IPS DF 6.9 (cell line): Measurements from ENCODE around the gene WRAP73.
A peak's percentile ranks its signal among the peaks of the same experiment; 100 is the strongest.

Source experiments
- DNase-seq: peaks from one replicate; pipeline ENCODE4 v3.0.0-alpha.2; 2013; ENCODE audit warnings: low read depth, low spot score
- H3K27ac ChIP-seq: one replicate; pipeline ENCODE4 v1.5.1; 2013; ENCODE audit warnings: low read length, control low read depth
- H3K27me3 ChIP-seq: 2 replicates; pipeline ENCODE4 v1.6.1; 2013; ENCODE audit warnings: mild to moderate bottlenecking, low read length; ENCODE audit not compliant: control insufficient read depth, insufficient read depth
- H3K36me3 ChIP-seq: 2 replicates; pipeline ENCODE4 v1.6.1; 2013; ENCODE audit warnings: low read length; ENCODE audit not compliant: control insufficient read depth, insufficient read depth
- H3K4me1 ChIP-seq: 2 replicates; pipeline ENCODE4 v1.6.1; 2013; ENCODE audit warnings: low read length; ENCODE audit not compliant: control insufficient read depth, insufficient read depth
- H3K4me3 ChIP-seq: 2 replicates; pipeline ENCODE4 v1.5.1; 2013; ENCODE audit warnings: mild to moderate bottlenecking, low read length
- H3K9me3 ChIP-seq: 2 replicates; pipeline ENCODE4 v1.6.1; 2013; ENCODE audit warnings: low read length, inconsistent platforms; ENCODE audit not compliant: control insufficient read depth, insufficient read depth
- WGBS: extraction: QIAGEN DNeasy Blood & Tissue Kit; methylation state at CpG from one replicate; pipeline ENCODE4 v1.1.7; 2013; ENCODE audit warnings: mixed read lengths, missing lambda C conversion rate; ENCODE audit not compliant: insufficient read length, insufficient coverage; 5-methylcytosine and 5-hydroxymethylcytosine counted together

Gene WRAP73, protein sequence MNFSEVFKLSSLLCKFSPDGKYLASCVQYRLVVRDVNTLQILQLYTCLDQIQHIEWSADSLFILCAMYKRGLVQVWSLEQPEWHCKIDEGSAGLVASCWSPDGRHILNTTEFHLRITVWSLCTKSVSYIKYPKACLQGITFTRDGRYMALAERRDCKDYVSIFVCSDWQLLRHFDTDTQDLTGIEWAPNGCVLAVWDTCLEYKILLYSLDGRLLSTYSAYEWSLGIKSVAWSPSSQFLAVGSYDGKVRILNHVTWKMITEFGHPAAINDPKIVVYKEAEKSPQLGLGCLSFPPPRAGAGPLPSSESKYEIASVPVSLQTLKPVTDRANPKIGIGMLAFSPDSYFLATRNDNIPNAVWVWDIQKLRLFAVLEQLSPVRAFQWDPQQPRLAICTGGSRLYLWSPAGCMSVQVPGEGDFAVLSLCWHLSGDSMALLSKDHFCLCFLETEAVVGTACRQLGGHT

DNA sequence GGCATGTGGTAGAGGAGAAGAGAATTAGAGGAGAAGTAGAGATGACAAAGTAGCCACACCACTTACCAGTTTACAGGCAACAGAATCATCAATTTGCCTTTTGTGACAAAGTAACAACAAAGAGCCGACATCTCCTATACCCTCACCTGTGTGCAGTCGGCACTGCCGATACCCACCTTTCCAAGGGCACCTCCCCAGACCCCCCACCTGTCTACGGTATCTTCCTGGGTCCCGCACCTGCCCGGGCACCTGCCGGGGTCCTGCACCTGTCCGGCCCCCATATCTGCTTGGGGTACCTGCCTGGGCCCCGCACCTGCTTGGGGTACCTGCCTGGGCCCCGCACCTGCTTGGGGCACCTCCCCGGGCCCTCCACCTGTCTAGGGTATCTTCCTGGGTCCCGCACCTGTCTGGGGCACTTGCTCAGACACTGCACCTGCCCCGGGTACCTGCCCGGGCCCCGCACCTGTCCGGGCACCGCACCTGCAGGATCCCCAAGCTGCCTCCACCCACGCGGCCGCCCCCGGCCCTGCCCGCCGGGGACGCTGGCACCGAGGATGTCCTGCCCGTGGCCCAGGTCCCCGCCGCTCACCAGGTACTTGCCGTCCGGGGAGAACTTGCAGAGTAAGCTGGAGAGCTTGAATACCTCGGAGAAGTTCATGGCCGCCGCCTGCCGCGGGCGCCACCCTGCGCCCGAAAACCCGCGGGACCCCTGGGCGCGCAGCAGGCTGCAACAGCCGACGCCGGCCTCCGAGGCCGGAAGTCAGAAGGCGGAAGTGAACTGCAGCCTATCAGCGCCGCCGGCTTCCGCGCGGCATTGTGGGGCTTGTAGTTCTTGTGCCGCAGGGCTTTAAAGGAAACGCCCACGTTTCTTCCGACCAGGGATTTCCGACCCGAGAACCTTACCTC lies at the start of gene WRAP73:
Gene WRAP73, minus strand, starts transcription at position 762 of the 906 bp plus-strand sequence. Its CDS starts 104 bp downstream, at position 658.
- Histone ChIP-seq H3K27ac (no peak within 1 kb of the TSS), H3K9me3 (no peaks in the 10 kb centered on the region), H3K4me3 (peak within 1 kb of the TSS; percentile 90), H3K27me3 (peaks cover 36% of the 10 kb centered on the region), H3K4me1 (peaks cover 5% of the 10 kb centered on the region; the same call in 1 of the 2 replicates), H3K36me3 (no peaks in the 10 kb centered on the region)
- no CpG with 5 or more reads among the region's 60 CpGs for WGBS
- peak; percentile 80 for DNase-seq

DNA sequence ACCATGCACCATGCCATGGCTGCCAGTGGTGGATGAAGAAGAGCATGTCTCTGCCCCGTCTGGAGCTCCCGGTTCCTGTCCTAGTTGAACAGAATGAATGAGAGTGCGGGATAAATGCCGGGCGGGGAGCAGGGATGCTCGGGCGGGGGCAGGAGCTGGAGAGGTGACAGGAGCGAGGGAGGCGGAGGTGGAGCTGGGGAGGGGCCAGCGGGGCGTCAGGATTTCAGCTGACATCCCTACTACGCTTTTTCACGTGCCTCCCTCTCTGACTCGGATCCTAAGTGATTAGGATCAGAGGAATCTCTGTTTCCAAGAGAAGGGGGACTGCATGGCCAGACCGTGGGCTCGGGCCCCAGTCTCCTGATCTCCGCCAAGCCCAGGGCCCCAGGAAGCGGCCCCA lies 49.7 kb upstream of the WRAP73 start:
- DNase-seq: no peak
- no peaks in the 10 kb centered on the region for H3K27me3 ChIP-seq
- no peaks in the 10 kb centered on the region for H3K9me3 ChIP-seq
- peaks cover 1% of the 10 kb centered on the region; the same call in 1 of the 2 replicates for H3K4me1 ChIP-seq
- no peak overlapping the region for H3K27ac ChIP-seq
- no peak overlapping the region for H3K4me3 ChIP-seq
- no CpG with 5 or more reads among the region's 18 CpGs for WGBS
- H3K36me3 ChIP-seq: no peaks in the 10 kb centered on the region

DNA sequence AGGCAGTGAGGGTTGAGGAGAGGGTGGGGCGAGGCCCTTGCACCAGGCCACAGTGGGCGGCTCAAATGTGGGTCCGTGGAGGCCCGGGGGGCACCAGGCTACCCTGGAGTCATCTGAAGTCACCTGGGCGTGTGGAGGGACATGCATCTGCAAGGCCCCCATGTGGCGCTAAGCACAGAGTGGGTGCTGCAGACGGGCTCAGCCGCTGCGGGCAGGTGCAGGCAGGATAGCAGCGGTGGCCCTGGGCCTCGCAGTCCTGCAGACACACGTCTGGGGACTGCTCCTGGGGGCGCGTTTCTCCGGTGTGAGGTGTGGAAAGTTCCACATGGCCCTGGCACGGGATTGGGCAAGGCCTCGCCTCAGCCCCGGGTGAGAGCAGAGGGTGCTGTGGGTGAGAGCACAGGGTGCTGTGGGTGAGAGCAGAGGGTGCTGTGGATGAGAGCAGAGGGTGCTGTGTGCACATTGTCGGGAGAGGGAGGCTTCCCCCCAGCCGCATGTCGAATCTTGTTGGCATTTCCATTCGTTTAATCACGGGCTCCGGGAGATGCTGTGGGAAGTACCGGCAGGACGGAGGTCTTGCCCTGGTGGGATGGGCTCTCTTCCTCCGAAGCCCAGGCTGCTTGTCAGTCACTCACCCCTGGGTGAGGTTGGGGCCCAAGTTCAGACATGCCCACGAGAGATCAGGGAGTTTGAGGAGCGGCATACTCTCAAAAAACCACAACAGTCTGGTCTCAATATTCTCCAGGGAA lies 48.9 kb upstream of the WRAP73 start:
- WGBS: no CpG with 5 or more reads among the region's 29 CpGs
- no peak overlapping the region for H3K4me3 ChIP-seq
- H3K9me3 ChIP-seq: no peaks in the 10 kb centered on the region
- no peak overlapping the region for H3K27ac ChIP-seq
- no peaks in the 10 kb centered on the region for H3K27me3 ChIP-seq
- no peak for DNase-seq
- peaks cover 1% of the 10 kb centered on the region; the same call in 1 of the 2 replicates for H3K4me1 ChIP-seq
- H3K36me3 ChIP-seq: no peaks in the 10 kb centered on the region

DNA sequence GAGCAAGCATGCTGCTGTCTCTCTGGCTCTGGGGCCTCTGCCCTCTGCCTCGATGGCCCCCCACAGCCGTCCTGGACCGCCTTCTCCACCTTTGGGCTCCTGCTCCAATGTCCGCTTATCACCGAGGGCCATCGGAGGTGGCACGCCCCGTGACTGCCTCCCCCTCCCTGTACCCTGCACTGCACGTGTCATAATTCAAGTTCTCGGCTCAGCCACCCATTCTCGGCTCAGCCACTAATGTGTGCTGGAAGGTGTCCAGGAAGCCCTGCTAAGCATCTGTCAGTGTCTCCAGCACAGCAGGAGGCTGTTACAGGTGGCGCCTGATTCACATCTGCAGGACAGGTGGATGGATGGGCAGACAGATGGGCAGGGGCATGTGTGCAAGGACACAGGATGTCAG lies 47.9 kb upstream of the WRAP73 start:
- H3K27ac ChIP-seq: no peak overlapping the region
- H3K36me3 ChIP-seq: no peaks in the 10 kb centered on the region; the same call in 1 of the 2 replicates
- H3K9me3 ChIP-seq: no peaks in the 10 kb centered on the region
- DNase-seq: no peak
- peaks cover 1% of the 10 kb centered on the region; the same call in 1 of the 2 replicates for H3K4me1 ChIP-seq
- no peak overlapping the region for H3K4me3 ChIP-seq
- no peaks in the 10 kb centered on the region for H3K27me3 ChIP-seq
- WGBS: no CpG with 5 or more reads among the region's 12 CpGs

DNA sequence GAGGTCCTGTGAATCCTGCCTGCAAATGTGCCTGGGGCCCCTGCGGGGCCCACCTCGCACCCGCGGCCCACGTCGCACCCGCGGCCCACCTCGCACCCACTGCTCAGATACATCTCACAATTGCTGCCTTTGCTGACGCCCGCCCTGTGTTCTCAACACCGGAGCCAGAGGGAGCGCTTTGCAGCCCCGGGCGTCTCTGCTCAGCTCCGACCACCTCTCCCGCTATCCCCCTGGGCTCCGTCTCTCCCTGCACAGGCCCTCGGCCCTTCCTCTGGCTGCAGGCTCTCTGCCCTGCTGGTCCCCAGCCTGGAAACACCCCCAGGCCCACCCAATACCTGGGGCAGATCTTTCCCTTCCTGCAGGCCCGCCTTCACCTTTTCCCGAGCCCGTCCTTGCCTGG lies 47.2 kb upstream of the WRAP73 start:
- Histone ChIP-seq H3K9me3 (no peaks in the 10 kb centered on the region), H3K36me3 (no peaks in the 10 kb centered on the region; the same call in 1 of the 2 replicates), H3K4me1 (peaks cover 1% of the 10 kb centered on the region; the same call in 1 of the 2 replicates), H3K27ac (no peak overlapping the region), H3K4me3 (no peak overlapping the region), H3K27me3 (no peaks in the 10 kb centered on the region)
- no peak for DNase-seq
- no CpG with 5 or more reads among the region's 22 CpGs for WGBS

DNA sequence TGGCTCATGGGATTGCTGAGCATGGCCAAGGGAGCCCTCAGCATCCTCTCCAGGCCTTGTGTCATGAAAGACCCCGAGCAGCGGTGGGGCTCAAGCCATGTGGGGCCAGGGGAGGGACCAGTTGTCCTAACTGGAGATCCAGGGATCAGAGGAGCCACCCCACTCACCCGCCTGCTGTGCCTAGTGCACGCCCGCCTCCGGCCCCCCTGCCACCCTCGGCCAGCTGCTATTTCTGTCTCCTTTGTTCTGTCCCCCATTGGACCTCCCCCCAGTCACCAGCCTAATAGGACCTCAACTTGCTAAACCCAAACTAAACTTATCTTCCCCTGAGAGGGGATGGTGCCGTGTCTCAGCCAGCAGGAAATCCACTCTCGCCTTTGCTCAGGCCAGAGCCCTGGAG lies 46.8 kb upstream of the WRAP73 start:
- H3K4me1 ChIP-seq: 0 out of 2 replicates have a peak, but pooled peaks cover 1% of the 10 kb centered on the region
- no peak for DNase-seq
- H3K4me3 ChIP-seq: no peak overlapping the region
- no peak overlapping the region for H3K27ac ChIP-seq
- no peaks in the 10 kb centered on the region for H3K9me3 ChIP-seq
- H3K27me3 ChIP-seq: no peaks in the 10 kb centered on the region
- WGBS: no CpG with 5 or more reads among the region's 9 CpGs
- H3K36me3 ChIP-seq: no peaks in the 10 kb centered on the region; the same call in 1 of the 2 replicates

DNA sequence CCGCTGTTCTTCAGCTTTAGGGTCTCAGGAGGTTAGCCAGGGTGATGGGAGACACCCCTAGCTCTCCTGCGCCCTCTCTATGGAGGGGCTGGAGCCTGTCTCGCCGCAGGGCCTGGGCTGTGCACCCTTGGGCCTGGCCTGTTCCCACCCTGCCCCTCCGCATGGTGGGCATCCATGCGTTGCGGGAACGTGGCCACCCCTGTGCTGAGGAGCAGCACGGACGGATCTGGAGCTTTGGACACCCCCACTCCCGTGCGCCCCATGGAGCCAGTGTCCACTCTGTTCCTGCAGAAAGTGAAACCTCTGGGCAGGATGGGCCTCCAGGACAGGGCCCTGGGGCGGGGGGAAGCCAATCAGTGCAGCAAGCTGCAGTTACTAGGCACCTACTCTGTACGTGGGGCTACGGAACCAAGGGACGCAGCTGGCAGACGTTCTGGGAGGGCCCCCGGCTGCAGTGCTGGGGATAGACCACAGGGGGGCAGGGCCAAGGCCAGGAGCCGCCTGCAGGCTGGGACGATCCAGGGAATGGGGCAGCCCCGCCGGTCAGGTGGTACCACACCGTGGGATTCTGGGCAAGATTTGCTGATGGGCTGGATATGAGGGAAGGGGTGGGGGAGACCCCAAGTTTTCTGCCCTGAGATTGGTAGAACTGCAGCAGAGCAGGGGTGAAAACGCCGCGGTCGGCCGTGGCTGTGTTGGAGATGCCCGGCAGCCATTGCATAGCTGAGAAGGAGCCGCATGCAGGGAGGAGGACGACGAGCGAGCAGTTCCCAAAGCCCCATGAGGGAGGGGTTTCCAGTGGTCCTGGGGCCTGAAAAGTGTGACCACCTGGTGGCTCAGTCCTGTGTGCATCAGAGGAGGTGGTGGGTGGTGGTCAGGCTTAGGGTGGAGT lies 45.7 kb upstream of the WRAP73 start:
- Histone ChIP-seq H3K4me1 (0 out of 2 replicates have a peak, but pooled peaks cover 1% of the 10 kb centered on the region), H3K9me3 (no peaks in the 10 kb centered on the region), H3K36me3 (no peaks in the 10 kb centered on the region; the same call in 1 of the 2 replicates), H3K27ac (no peak overlapping the region), H3K4me3 (no peak overlapping the region), H3K27me3 (no peaks in the 10 kb centered on the region)
- no CpG with 5 or more reads among the region's 33 CpGs for WGBS
- DNase-seq: no peak

DNA sequence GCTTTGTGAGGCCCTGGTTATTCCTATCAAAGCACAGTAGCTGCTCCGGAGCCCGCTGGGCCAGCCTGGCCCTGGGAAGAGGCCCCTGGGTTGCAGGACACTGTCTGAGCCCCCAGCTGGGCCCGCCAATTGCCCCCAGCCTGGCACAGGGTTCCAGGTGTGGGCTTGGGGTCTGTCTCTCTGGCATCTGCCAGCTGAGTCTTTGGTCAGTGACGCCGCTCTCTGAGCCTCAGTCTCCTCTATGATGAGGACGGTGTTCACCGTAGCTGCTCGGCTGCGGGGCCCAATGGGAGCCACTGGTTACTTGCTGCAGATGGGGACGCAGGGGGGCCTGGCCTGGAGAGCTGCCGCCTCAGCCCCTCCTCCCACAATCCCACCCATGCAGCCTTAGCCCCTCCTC lies 43.4 kb upstream of the WRAP73 start:
- Histone ChIP-seq H3K27me3 (no peaks in the 10 kb centered on the region), H3K4me3 (no peak overlapping the region), H3K4me1 (peaks cover 3% of the 10 kb centered on the region; the same call in 1 of the 2 replicates), H3K36me3 (no peaks in the 10 kb centered on the region; the same call in 1 of the 2 replicates), H3K9me3 (no peaks in the 10 kb centered on the region), H3K27ac (no peak overlapping the region)
- DNase-seq: no peak
- no CpG with 5 or more reads among the region's 11 CpGs for WGBS

DNA sequence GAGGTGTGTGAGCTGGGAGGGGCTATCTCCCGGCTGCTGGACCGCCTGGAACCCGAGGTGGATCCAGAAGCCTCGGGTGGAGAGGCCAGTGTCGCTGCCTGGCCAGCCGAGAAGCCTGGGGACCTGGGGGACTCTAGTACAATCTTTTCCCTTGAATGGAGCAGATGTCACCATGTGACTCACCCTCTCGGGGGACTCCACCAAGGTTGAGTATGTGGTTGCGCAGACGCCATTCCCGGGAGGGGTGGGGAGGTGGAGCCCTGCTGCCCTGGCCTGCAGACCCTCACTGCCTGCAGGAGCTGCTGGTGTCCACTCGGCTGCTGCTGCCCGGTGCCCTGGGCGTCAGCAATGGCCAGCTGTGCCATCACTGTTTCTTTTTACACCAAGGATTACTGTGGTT lies 42.7 kb upstream of the WRAP73 start:
- Histone ChIP-seq H3K27me3 (no peaks in the 10 kb centered on the region), H3K4me3 (no peak overlapping the region), H3K27ac (no peak overlapping the region), H3K4me1 (peaks cover 10% of the 10 kb centered on the region), H3K9me3 (no peaks in the 10 kb centered on the region), H3K36me3 (no peaks in the 10 kb centered on the region; the same call in 1 of the 2 replicates)
- no peak for DNase-seq
- no CpG with 5 or more reads among the region's 13 CpGs for WGBS
